Measurements from ENCODE around the gene RBM44. TPM values are rescaled to one million over a fixed set of nuclear protein-coding genes. Genes with fewer than 3 reads are reported as not detected.
"Not testable (repeated sequence)": the region's sequence is repeated elsewhere in the genome, so short reads cannot be mapped to it uniquely, and the experiment has no call there.

RBM44 gene
- total RNA-seq, 1 donor: 0.43 TPM

GRCh38 chr2:237827421-237827987 lies 28.9 kb downstream of the RBM44 start:
- H3K4me3 ChIP-seq (ENCODE audit: low read depth, low read length): no peak overlapping the region
- no peak for TF ChIP-seq CTCF (IDR thresholded peaks at IDR 0.05; ENCODE audit: insufficient read depth, low read depth, low read length)
- no peak for DNase-seq (ENCODE audit: low read depth)

- TF ChIP-seq CTCF (IDR thresholded peaks at IDR 0.05; ENCODE audit: insufficient read depth, low read depth, low read length): no peak
- no peak for DNase-seq (ENCODE audit: low read depth)
- H3K4me3 ChIP-seq (ENCODE audit: low read depth, low read length): no peak overlapping the region
Observed at GRCh38 chr2:237830522-237830921, 31.9 kb downstream of the RBM44 start.

GRCh38 chr2:237833546-237833945 lies 35.0 kb downstream of the RBM44 start:
- TF ChIP-seq CTCF (IDR thresholded peaks at IDR 0.05; ENCODE audit: insufficient read depth, low read depth, low read length): no peak
- peak; percentile 51 for DNase-seq (ENCODE audit: low read depth)
- H3K4me3 ChIP-seq (ENCODE audit: low read depth, low read length): no peak overlapping the region

GRCh38 chr2:237835372-237835771 lies 36.8 kb downstream of the RBM44 start:
- no peak for TF ChIP-seq CTCF (IDR thresholded peaks at IDR 0.05; ENCODE audit: insufficient read depth, low read depth, low read length)
- no peak for DNase-seq (ENCODE audit: low read depth)
- H3K4me3 ChIP-seq (ENCODE audit: low read depth, low read length): no peak overlapping the region

- no peak for DNase-seq (ENCODE audit: low read depth)
Observed at GRCh38 chr2:237841051-237841450, 42.5 kb downstream of the RBM44 start.

GRCh38 chr2:237848940-237849339 lies 50.4 kb downstream of the RBM44 start:
- H3K4me3 ChIP-seq (ENCODE audit: low read depth, low read length); DNase-seq (ENCODE audit: low read depth): not testable (repeated sequence)

More at GRCh38 chr2:237841051-237841450, 42.5 kb downstream of the RBM44 start:
- no peak for TF ChIP-seq CTCF (IDR thresholded peaks at IDR 0.05; ENCODE audit: insufficient read depth, low read depth, low read length)
- no peak overlapping the region for H3K4me3 ChIP-seq (ENCODE audit: low read depth, low read length)

GRCh38 chr2:237854295-237854694 lies 55.7 kb downstream of the RBM44 start:
- no peak for TF ChIP-seq CTCF (IDR thresholded peaks at IDR 0.05; ENCODE audit: insufficient read depth, low read depth, low read length)
- no peak for DNase-seq (ENCODE audit: low read depth)
- no peak overlapping the region for H3K4me3 ChIP-seq (ENCODE audit: low read depth, low read length)

Data from fibroblast of villous mesenchyme (primary cell).